Stimulated activated CD8-positive, alpha-beta memory T cell treated with anti-CD3 and anti-CD28 coated beads, Interleukin-4, amount 100 ng/mL, for 24 hours (primary cell): ENCODE data around the gene HSF5.
A peak's percentile ranks its signal among the peaks of the same experiment; 100 is the strongest.

ENCODE experiments used
- DNase-seq: peaks from one replicate; pipeline ENCODE4 v3.0.0-alpha.2; 2020; ENCODE audit warnings: low read depth

The HSF5 gene

GRCh38 chr17:58487589-58488427, at the start of gene HSF5:
Gene HSF5, minus strand, starts transcription at chr17:58488408. Its CDS starts 134 bp downstream, at chr17:58488274.
- DNase-seq: peak; percentile 65

- DNase-seq: no peak
These were observed 49.1 kb upstream of the HSF5 start for GRCh38 chr17:58537266-58537665.

- DNase-seq: no peak
These were observed 48.3 kb upstream of the HSF5 start for GRCh38 chr17:58536542-58536941.

- DNase-seq: no peak
These were observed 47.2 kb upstream of the HSF5 start for GRCh38 chr17:58535431-58535830.

- DNase-seq: no peak
These were observed 46.8 kb upstream of the HSF5 start for GRCh38 chr17:58534901-58535421.

GRCh38 chr17:58534331-58534730, 46.1 kb upstream of the HSF5 start:
- DNase-seq: no peak

GRCh38 chr17:58533616-58534188, 45.5 kb upstream of the HSF5 start:
- no peak for DNase-seq

GRCh38 chr17:58532555-58532951, 44.3 kb upstream of the HSF5 start:
- DNase-seq: no peak

GRCh38 chr17:58531661-58532554, 43.7 kb upstream of the HSF5 start:
- peak; percentile 52 for DNase-seq

- no peak for DNase-seq
These were observed 42.9 kb upstream of the HSF5 start for GRCh38 chr17:58531122-58531521.

- DNase-seq: no peak
These were observed 42.4 kb upstream of the HSF5 start for GRCh38 chr17:58530655-58531054.

- no peak for DNase-seq
These were observed 41.1 kb upstream of the HSF5 start for GRCh38 chr17:58529275-58529674.

GRCh38 chr17:58528443-58528842, 40.2 kb upstream of the HSF5 start:
- no peak for DNase-seq

GRCh38 chr17:58527949-58528348, 39.7 kb upstream of the HSF5 start:
- DNase-seq: no peak

GRCh38 chr17:58527306-58527705, 39.1 kb upstream of the HSF5 start:
- DNase-seq: no peak

GRCh38 chr17:58525239-58525638, 37.0 kb upstream of the HSF5 start:
- DNase-seq: no peak

GRCh38 chr17:58521680-58522079, 33.5 kb upstream of the HSF5 start:
- DNase-seq: no peak

GRCh38 chr17:58520843-58521430, 32.7 kb upstream of the HSF5 start:
- no peak for DNase-seq

GRCh38 chr17:58517928-58518609, 29.9 kb upstream of the HSF5 start:
- DNase-seq: peak; percentile 99

- no peak for DNase-seq
These were observed 29.2 kb upstream of the HSF5 start for GRCh38 chr17:58517378-58517927.
